HepG2 (cell line): Measurements from ENCODE around the gene HDAC4. TPM values are rescaled to one million over a fixed set of nuclear protein-coding genes. Genes with fewer than 3 reads are reported as not detected.

Source experiments
- CBX2 ChIP-seq, 2 experiments: fragments of 200-600 bp in 1 of 2; sonication (generic); formaldehyde crosslinking in 1 of 2; IDR thresholded peaks; 2 replicates each; pipeline versions ENCODE4 v1.7.0 to v1.8.1; 2018 to 2022; ENCODE audit warnings: low read depth in 2 of 2, low read length in 1 of 2, mild to moderate bottlenecking in 1 of 2, missing genetic modification reagents in 1 of 2
- CC2D1A ChIP-seq: sonication (generic); formaldehyde crosslinking; IDR thresholded peaks from 2 replicates; pipeline ENCODE4 v1.8.1; 2023; ENCODE audit warnings: mild to moderate bottlenecking, missing genetic modification reagents
- CCDC6 ChIP-seq: sonication (generic); formaldehyde crosslinking; IDR thresholded peaks from 2 replicates; pipeline ENCODE4 v1.8.1; 2022; ENCODE audit warnings: mild to moderate bottlenecking, missing genetic modification reagents, moderate library complexity
- FOXJ3 ChIP-seq: sonication (generic); formaldehyde crosslinking; IDR thresholded peaks from 2 replicates; pipeline ENCODE4 v1.4.0; 2020; ENCODE audit warnings: missing genetic modification reagents, mild to moderate bottlenecking, borderline replicate concordance
- FOXK2 ChIP-seq: fragments of 450-650 bp; IDR thresholded peaks from 2 replicates; pipeline ENCODE4 v1.6.1; 2016
- LCORL ChIP-seq, 2 experiments: fragments of 450-650 bp in 1 of 2; sonication (generic) in 1 of 2; formaldehyde crosslinking in 1 of 2; IDR thresholded peaks; 2 replicates each; pipeline versions ENCODE4 v1.5.0 to v1.6.1; 2017 to 2020; ENCODE audit warnings: antibody characterized with exemption in 1 of 2, missing genetic modification reagents in 1 of 2
- MAF1 ChIP-seq: sonication (generic); formaldehyde crosslinking; IDR thresholded peaks from 2 replicates; pipeline ENCODE4 v1.5.0; 2020; ENCODE audit warnings: missing genetic modification reagents, borderline replicate concordance
- MBNL3 ChIP-seq: fragments of 250-450 bp; sonication (Bioruptor Pico); conservative IDR thresholded peaks from 2 replicates; pipeline ENCODE4 v1.8.0; 2022; ENCODE audit warnings: mild to moderate bottlenecking, inconsistent platforms
- MTF2 ChIP-seq: sonication (generic); formaldehyde crosslinking; IDR thresholded peaks from 2 replicates; pipeline ENCODE4 v1.5.0; 2020; ENCODE audit warnings: missing genetic modification reagents, borderline replicate concordance
- MYC ChIP-seq: sonication (generic); formaldehyde crosslinking; IDR thresholded peaks from 2 replicates; pipeline ENCODE4 v1.9.0; 2021; ENCODE audit warnings: missing genetic modification reagents, borderline replicate concordance
- NFRKB ChIP-seq: fragments of 450-650 bp; IDR thresholded peaks from 2 replicates; pipeline ENCODE4 v1.6.1; 2017
- POGZ ChIP-seq: sonication (generic); formaldehyde crosslinking; IDR thresholded peaks from 2 replicates; pipeline ENCODE4 v1.4.0; 2020; ENCODE audit warnings: mild to moderate bottlenecking, missing genetic modification reagents
- SIN3B ChIP-seq: fragments of 150-350 bp; IDR thresholded peaks from 2 replicates; pipeline ENCODE4 v1.6.1; 2014; ENCODE audit warnings: low read length
- TBP ChIP-seq: sonication (generic); formaldehyde crosslinking; IDR thresholded peaks from 2 replicates; pipeline ENCODE4 v1.5.0; 2020; ENCODE audit warnings: missing genetic modification reagents
- ZBTB21 ChIP-seq: sonication (generic); formaldehyde crosslinking; IDR thresholded peaks from 2 replicates; pipeline ENCODE4 v1.4.0; 2020; ENCODE audit warnings: missing genetic modification reagents
- ZBTB42 ChIP-seq: sonication (generic); formaldehyde crosslinking; IDR thresholded peaks from 2 replicates; pipeline ENCODE4 v1.5.0; 2020; ENCODE audit warnings: mild to moderate bottlenecking, missing genetic modification reagents
- ZC3H13 ChIP-seq: sonication (generic); formaldehyde crosslinking; IDR thresholded peaks from 2 replicates; pipeline ENCODE4 v1.8.1; 2023; ENCODE audit warnings: mild to moderate bottlenecking, missing genetic modification reagents, moderate library complexity
- ZC3H4 ChIP-seq: sonication (generic); formaldehyde crosslinking; IDR thresholded peaks from 2 replicates; pipeline ENCODE4 v1.4.0; 2020; ENCODE audit warnings: missing genetic modification reagents, borderline replicate concordance
- ZFP62 ChIP-seq: sonication (generic); formaldehyde crosslinking; IDR thresholded peaks from 2 replicates; pipeline ENCODE4 v1.4.0; 2020; ENCODE audit warnings: missing genetic modification reagents
- ZNF121 ChIP-seq: sonication (generic); formaldehyde crosslinking; IDR thresholded peaks from 2 replicates; pipeline ENCODE4 v1.5.0; 2020; ENCODE audit warnings: mild to moderate bottlenecking, missing genetic modification reagents
- ZNF138 ChIP-seq: sonication (generic); formaldehyde crosslinking; IDR thresholded peaks from 2 replicates; pipeline ENCODE4 v1.5.0; 2020; ENCODE audit warnings: mild to moderate bottlenecking, low read depth, missing genetic modification reagents
- ZNF207 ChIP-seq: fragments of 450-650 bp; IDR thresholded peaks from 2 replicates; pipeline ENCODE4 v1.6.1; 2016; ENCODE audit warnings: antibody characterized with exemption, borderline replicate concordance
- ZNF251 ChIP-seq: sonication (generic); formaldehyde crosslinking; IDR thresholded peaks from 2 replicates; pipeline ENCODE4 v1.9.0; 2021; ENCODE audit warnings: mild to moderate bottlenecking, missing genetic modification reagents
- ZNF546 ChIP-seq: sonication (generic); formaldehyde crosslinking; conservative IDR thresholded peaks from 2 replicates; pipeline ENCODE4 v1.8.1; 2023; ENCODE audit warnings: mild to moderate bottlenecking, missing genetic modification reagents
- ZNF7 ChIP-seq: IDR thresholded peaks from 2 replicates; pipeline ENCODE4 v1.6.1; 2016; ENCODE audit warnings: missing biosample characterization, missing genetic modification reagents
- ZNF790 ChIP-seq: sonication (generic); formaldehyde crosslinking; IDR thresholded peaks from 2 replicates; pipeline ENCODE4 v1.8.0; 2022; ENCODE audit warnings: missing genetic modification reagents, mild to moderate bottlenecking, borderline replicate concordance
- polyA plus RNA-seq, 8 experiments: library from polyadenylated mRNA; depleted of rRNA in 3 of 8; stranded (reverse) in 7 of 8; unstranded in 1 of 8; fragments of >200 nt; fragmentation: Illumina TruSeq in 4 of 8; extraction: Trizol in 4 of 8; gene quantifications; 2 replicates each; pipeline versions ENCODE4 v1.2.1 to v1.2.3, GENCODE V29; 2011 to 2016; ENCODE audit warnings: low read depth in 4 of 8, missing spikeins in 1 of 8, mixed read lengths in 1 of 8; ENCODE audit not compliant: insufficient read depth in 1 of 8
- total RNA-seq, 5 experiments: library from RNA; depleted of rRNA; stranded (reverse); fragments of >200 nt; fragmentation: Illumina TruSeq; extraction: Trizol; gene quantifications; 2 replicates each; pipeline ENCODE4 v1.2.3, GENCODE V29; 2016; ENCODE audit warnings: low read depth in 1 of 5
- TF ChIP-seq, protein P1 (sequence below): IDR thresholded peaks from 2 replicates; pipeline ENCODE4 v1.6.1; 2018; ENCODE audit warnings: missing genetic modification reagents
- TF ChIP-seq, protein P2 (sequence below): sonication (generic); formaldehyde crosslinking; IDR thresholded peaks from 2 replicates; pipeline ENCODE4 v1.5.0; 2020; ENCODE audit warnings: mild to moderate bottlenecking, missing genetic modification reagents

The HDAC4 gene
- total and polyA plus RNA-seq, 2 of the 13 experiments (the other 11 are each of a cell fraction or from before 2014, with no cell fraction given): 10.1 to 11.5 TPM

DNA sequence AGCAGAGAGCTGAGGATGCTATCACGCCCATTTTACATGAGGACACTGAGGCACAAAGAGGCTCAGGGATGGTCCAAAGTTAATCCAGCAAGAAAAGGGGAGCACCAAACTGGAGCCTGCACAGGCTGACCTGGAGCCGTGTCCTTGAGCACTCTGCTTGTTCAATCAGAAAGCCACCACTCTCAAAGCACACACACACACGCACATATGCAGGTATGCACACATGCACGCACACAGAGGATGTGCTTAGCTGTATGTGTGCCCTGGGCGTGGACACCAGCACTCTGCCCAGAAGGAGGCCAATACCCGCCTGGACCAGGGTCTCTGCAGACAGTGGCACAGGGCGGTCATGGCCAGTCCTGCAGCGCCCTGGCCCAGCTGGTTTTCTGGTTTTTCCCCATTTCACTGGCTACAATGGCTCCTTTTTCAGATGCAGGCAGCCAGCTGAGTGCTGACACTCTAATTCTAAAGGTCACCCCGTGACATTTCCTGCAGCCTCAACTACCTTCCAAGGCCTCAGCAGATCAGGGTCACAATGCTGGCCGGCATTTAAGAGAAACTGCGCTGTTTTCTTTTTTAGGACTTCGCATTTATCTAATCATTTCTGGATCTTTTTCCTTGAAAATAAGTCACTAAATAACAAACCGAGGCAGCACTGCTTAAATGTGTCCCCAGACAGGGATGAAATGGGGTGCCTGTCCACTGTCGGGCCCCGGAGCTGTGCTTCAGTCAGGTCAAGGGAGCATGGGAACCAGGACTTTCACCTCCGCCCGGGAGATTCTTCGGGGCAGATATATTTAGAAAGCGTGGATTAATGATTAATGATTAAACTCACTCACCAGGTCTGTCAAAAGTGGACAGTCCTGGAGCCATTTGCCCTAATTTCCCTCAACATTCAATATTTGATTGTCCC is 104.5 kb downstream of the HDAC4 start (continued):
- TF ChIP-seq ZNF138 (CRISPR knock-in tag) (no peak; the same call in 1 of the 2 replicates), ZNF121 (CRISPR knock-in tag) (no peak), ZBTB21 (CRISPR knock-in tag) (no peak), ZFP62 (CRISPR knock-in tag) (no peak), CC2D1A (CRISPR knock-in tag) (no peak), MYC (no peak; the same call in 1 of the 2 replicates), POGZ (no peak), LCORL (IDR thresholded peaks at IDR 0.05) (no peak), LCORL (CRISPR knock-in tag; IDR thresholded peaks at IDR 0.05) (peak; percentile 42), ZC3H4 (CRISPR knock-in tag) (no peak; the same call in 1 of the 2 replicates), TBP (no peak), ZNF546 (CRISPR knock-in tag) (no peak; the same call in 1 of the 2 replicates), ZBTB42 (CRISPR knock-in tag) (no peak), FOXJ3 (CRISPR knock-in tag) (peak; percentile 61; the same call in 1 of the 2 replicates), ZNF251 (no peak), MBNL3 (CRISPR knock-in tag) (no peak), FOXK2 (no peak), ZC3H13 (0 out of 2 replicates have a peak, but pooled peaks have one; percentile 17), NFRKB (no peak), ZNF790 (CRISPR knock-in tag) (no peak), CBX2 (IDR thresholded peaks at IDR 0.05; ENCODE audit: low read depth, low read length) (no peak), CBX2 (CRISPR knock-in tag; IDR thresholded peaks at IDR 0.05; ENCODE audit: low read depth) (no peak), CCDC6 (no peak), SIN3B (no peak), ZNF7 (CRISPR knock-in tag) (no peak), ZNF207 (no peak), MTF2 (CRISPR knock-in tag) (peak; percentile 13; the same call in 1 of the 2 replicates), MAF1 (no peak)
- TF ChIP-seq, protein P1, sequence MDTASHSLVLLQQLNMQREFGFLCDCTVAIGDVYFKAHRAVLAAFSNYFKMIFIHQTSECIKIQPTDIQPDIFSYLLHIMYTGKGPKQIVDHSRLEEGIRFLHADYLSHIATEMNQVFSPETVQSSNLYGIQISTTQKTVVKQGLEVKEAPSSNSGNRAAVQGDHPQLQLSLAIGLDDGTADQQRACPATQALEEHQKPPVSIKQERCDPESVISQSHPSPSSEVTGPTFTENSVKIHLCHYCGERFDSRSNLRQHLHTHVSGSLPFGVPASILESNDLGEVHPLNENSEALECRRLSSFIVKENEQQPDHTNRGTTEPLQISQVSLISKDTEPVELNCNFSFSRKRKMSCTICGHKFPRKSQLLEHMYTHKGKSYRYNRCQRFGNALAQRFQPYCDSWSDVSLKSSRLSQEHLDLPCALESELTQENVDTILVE (CRISPR knock-in tag): no peak
- TF ChIP-seq, protein P2, sequence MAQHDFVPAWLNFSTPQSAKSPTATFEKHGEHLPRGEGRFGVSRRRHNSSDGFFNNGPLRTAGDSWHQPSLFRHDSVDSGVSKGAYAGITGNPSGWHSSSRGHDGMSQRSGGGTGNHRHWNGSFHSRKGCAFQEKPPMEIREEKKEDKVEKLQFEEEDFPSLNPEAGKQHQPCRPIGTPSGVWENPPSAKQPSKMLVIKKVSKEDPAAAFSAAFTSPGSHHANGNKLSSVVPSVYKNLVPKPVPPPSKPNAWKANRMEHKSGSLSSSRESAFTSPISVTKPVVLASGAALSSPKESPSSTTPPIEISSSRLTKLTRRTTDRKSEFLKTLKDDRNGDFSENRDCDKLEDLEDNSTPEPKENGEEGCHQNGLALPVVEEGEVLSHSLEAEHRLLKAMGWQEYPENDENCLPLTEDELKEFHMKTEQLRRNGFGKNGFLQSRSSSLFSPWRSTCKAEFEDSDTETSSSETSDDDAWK (CRISPR knock-in tag): no peak
